Tibial nerve (tissue), 3 donors: ENCODE data around the gene PDGFRA.

Source experiments
- POLR2A ChIP-seq, 2 donors: fragments of 450-650 bp; IDR thresholded peaks; one replicate each; pipeline ENCODE4 v1.6.1; 2017; ENCODE audit warnings: antibody characterized with exemption in 2 of 2, mild to moderate bottlenecking in 2 of 2, moderate library complexity in 2 of 2
- TF ChIP-seq, protein P1 (sequence below), 5 experiments: fragments of 200-600 bp in 3 of 5; fragments of 450-650 bp in 2 of 5; sonication (generic) in 3 of 5; IDR thresholded peaks; one replicate each; pipeline ENCODE4 v1.5.1; 2016 to 2019; ENCODE audit warnings: antibody characterized with exemption in 5 of 5, mild to moderate bottlenecking in 3 of 5, moderate library complexity in 2 of 5

DNA sequence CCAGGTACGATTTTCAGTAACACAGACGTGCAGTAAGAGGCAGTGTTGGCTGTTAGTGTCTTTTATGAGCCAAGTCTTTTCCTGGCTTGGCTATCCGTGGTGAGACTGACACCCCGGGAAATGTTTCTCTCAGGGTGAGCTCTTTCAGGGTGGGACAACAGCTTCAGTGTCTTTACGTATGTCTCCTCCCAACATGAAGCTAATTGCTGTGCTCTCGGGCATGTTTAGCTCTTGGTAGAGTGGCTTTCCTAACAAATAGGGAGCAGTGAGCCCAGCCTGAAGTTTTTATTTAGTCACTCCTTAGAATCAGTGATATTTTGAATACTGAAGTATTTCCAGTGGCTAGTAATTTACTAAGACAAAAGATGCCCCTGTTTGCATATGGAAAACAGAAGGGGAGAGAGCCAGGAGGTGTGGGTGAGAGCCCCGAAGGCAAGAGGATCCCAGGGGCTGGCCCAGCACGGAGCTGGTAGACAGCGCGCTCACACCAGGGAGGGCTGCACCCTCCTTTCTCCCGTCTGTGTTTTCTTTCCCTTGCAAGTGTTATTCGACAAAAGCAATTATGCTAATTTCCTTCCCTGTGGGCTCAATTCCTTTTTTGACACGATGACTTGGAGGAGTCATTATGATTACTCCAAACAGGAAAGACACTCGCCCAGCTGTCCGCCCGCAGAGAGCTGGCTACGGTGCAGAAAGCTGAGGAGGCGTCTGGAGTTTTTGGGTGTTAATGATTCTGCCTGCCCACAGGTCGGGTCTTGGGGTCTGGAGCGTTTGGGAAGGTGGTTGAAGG lies 47.7 kb downstream of the PDGFRA start:
- TF ChIP-seq, protein P1, sequence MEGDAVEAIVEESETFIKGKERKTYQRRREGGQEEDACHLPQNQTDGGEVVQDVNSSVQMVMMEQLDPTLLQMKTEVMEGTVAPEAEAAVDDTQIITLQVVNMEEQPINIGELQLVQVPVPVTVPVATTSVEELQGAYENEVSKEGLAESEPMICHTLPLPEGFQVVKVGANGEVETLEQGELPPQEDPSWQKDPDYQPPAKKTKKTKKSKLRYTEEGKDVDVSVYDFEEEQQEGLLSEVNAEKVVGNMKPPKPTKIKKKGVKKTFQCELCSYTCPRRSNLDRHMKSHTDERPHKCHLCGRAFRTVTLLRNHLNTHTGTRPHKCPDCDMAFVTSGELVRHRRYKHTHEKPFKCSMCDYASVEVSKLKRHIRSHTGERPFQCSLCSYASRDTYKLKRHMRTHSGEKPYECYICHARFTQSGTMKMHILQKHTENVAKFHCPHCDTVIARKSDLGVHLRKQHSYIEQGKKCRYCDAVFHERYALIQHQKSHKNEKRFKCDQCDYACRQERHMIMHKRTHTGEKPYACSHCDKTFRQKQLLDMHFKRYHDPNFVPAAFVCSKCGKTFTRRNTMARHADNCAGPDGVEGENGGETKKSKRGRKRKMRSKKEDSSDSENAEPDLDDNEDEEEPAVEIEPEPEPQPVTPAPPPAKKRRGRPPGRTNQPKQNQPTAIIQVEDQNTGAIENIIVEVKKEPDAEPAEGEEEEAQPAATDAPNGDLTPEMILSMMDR (IDR thresholded peaks at IDR 0.05) = no peak
- no peak for TF ChIP-seq POLR2A (IDR thresholded peaks at IDR 0.05)
